Measurements from ENCODE around the gene ZNF200.
A peak's percentile ranks its signal among the peaks of the same experiment; 100 is the strongest.

ZNF200 gene

DNA sequence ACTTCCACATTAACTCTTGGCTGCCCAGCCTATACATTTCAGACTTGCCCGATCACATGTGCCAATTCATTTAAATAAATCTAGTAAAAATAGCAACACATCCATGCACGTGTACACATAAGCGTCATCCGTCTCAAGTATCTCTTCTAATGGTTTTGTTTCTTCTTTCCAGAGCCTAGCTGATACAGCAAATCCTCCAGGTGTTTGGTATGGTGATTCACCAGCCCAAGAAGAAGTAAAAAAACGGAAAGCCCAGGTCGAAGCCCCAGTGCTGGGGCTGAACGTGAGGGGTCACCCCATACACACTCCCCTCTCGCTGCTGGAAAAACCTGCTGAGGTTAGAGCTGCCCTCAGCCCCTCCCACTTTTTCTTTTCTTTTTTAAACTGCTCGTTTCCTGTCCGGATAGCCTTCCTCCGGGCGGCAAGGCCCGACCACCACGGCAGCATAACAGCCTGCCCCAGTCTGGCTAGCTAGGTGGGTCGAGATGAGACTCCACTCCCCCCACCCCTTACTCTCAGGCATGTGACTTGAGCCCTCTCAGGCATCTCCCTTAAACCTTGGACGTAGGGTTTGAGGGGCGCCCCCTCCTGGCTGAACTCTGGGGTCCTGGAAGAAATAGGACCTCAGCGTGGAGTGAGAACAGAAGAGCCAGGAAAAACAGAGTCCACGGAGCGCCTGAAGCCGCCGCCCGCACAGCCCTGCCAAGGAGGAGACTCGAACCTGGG, 60.9 kb downstream of the ZNF200 start:
- peak; percentile 32 for DNase-seq

All from NCI-H2227 treated with DMSO at 0.1 percent for 48 hours (cell line).